Ramos (cell line): ENCODE results near the gene ADM2.
"Not testable (repeated sequence)": the region's sequence is repeated elsewhere in the genome, so short reads cannot be mapped to it uniquely, and the experiment has no call there.

Experiments
- in situ Hi-C: fragments of 300-500 bp; cut with MboI; formaldehyde crosslinking; loops from one replicate; pipeline ENCODE4 v1.14.3; 2022; ENCODE audit warnings: low sequenced_read_pairs; ENCODE audit not compliant: unreplicated experiment

ADM2 gene, protein sequence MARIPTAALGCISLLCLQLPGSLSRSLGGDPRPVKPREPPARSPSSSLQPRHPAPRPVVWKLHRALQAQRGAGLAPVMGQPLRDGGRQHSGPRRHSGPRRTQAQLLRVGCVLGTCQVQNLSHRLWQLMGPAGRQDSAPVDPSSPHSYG

DNA sequence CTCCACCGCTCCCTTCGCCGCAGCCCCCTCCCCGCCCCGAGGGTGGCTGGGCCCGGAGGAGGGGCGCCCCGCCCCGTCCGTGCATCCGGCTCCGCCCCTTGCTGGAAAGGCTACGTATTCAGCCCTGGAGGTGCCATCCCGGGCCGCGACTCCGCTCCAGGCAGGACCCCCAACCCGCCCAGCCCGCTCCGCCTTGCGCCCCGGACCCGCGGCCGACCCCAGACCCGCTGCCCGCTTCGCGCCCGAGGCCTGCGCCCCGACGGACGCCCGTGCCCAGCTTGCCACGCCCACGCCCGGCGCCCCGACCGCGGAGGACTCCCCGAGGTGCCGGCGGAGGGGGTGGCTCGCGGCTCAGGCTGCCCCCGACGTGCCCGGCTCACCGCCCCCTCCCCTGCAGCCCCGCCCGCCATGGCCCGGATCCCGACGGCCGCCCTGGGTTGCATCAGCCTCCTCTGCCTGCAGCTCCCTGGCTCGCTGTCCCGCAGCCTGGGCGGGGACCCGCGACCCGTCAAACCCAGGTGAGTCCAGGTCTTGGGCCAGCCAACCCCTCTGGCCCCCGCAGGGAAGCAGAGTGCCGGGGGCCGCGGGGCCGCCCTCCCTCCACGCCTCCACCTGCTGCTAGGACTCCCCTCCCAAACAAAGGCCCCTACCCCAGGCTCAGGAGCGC lies at the start of gene ADM2:
Gene ADM2 (plus strand): TSS at position 104 of the 667 bp plus-strand sequence. CDS start 305 bp downstream, at position 409.
- in situ Hi-C loops: no loop called here

DNA sequence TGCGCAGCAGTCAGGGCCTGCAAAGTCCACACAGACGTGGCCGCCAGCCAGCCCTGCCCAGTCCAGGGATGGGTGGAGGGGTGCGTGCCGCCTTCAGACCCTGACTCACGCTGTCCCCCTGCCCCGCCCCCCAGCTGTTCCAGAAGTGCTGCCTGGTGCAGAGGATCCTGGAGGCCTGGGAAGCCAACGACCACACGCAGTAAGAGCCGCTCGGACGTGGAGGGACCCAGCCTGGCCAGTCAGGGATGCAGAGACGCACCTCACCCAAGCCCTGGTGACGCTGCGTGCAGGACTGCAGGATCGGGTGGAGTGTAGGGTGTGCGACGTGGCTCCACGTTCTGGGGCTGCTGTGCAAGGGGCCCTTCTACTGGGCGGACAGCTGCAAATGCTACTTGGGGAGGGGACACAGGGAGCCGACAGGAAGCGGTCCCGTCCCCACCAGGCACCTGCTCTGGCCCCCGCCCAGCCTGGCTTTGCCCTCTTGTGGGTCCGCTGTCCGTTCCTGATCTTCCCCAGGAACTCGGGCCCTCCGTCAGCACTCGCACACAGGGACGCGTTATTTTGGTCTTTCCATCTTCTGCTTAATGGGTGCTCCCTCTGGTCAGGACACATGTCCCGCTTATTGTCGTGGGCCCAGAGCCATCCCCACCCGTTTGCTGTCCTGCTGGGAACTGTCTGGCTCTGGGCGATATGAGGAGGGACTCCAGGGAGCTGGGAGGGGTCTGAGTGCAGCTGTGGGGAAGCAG lies 49.0 kb upstream of the ADM2 start:
- in situ Hi-C loops: no loop called here

DNA sequence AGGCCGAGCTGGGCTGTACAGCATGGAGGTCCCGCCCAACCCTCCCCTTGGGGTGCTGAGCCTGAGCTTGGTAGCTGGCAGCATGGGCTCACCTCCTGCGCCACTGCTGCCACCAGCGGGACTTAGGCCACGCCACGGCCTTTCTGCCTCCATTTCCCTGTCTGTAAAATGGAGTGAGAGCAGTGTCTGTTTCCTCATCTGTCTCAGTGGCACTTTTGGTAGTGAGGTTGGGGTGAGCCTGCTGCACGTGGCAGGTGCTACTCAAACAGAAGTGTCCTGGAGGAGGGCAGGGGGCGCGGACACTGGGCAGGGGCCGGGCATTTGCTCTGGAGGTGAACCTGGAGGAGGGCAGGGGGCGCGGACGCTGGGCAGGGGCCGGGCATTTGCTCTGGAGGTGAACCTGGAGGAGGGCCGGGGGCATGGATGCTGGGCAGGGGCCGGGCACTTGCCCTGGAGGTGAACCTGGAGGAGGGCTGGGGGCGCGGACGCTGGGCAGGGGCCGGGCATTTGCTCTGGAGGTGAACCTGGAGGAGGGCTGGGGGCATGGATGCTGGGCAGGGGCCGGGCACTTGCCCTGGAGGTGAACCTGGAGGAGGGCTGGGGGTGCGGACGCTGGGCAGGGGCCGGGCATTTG lies 48.3 kb upstream of the ADM2 start:
- in situ Hi-C loops: not testable (repeated sequence)

DNA sequence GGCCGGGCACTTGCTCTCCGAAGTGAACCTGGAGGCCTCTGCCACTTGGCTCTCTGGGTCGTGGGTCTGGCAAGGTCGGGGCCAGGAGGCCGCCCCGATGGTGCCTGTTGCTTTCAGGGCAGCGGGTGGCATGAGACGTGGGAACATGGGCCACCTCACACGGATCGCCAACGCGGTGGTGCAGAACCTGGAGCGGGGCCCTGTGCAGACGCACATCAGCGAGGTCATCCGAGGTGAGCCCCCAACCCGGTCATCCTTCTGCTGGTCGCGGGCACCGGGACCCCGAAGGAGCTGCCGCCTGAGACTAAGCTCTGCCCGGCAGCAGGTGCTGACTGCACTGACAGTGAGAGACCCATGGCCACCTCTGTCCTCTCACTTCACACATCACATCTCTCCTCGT lies 46.5 kb upstream of the ADM2 start:
- in situ Hi-C loops: no loop called here

DNA sequence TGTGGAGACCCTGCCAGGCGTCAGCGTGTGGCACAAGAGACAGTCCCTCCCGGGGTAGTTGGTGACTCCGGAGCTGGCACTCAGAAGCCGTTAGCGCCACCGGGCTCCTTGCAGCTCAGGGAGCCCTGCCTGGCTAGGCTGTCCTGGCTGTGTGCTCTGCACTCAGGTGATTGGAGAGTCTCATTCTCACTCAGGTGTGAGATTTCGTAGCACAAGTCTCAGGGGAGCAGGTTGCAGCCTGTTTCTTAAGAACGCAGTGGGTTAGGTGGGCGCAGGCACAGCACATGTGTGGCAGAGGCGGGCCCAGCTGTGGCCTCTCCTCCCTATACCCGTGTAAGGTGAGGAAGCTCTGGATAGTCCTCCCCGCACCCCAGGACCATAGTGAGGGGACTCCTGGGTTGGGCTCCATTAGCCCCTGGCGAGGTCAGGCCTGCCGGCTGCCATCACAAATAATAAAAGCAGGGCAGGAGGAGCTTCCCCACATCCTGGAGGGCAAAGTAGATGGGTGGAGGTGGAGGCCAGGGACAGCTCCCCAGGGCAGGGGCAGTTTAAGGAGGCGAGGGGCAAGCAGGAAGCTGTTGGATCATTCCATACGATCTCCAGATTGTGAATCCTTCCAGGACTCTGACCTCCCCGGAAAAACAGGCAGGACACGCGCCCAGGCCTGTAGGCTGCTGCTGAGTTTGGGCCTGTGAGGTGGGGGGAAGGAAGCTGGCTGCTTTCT lies 45.9 kb upstream of the ADM2 start:
- in situ Hi-C loops: no loop called here

DNA sequence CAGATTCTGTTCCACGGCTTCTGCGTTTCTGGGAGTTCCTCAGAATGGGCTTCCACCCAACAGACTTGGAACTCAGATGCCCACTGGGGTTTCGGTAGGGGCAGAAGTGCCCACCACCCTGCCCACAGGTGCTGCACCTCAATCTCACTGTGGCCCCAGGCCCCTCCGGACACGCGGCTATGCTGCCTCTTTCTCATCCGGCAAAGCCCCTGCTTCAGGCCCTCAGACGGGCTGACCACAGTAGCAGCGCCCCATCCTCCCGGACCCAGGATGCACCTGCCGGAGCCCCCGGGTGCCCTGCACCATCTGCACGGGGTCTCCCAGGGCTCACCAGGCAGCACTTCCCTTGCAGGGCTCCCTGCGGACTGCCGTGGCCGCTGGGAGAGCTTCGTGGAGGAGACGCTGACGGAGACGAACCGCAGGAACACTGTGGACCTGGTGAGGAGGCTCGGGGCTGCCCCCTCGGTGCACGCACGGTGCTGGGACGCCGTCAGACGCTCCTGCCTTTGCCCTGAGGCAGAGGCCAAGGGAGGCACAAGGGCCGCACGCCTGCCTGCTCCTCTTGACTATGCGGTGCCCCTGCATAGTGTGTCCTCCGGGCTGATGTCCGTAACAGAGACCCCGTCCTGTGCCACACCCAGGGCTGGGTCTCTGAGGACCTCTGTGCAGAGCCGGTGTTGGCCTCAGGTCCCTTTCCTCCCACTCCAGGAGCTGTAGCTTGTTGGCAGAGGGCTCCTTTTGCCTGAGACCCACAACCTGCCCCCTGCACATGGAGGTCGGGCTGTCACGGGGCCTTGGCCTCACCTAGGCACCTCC lies 45.1 kb upstream of the ADM2 start:
- in situ Hi-C loops: no loop called here

DNA sequence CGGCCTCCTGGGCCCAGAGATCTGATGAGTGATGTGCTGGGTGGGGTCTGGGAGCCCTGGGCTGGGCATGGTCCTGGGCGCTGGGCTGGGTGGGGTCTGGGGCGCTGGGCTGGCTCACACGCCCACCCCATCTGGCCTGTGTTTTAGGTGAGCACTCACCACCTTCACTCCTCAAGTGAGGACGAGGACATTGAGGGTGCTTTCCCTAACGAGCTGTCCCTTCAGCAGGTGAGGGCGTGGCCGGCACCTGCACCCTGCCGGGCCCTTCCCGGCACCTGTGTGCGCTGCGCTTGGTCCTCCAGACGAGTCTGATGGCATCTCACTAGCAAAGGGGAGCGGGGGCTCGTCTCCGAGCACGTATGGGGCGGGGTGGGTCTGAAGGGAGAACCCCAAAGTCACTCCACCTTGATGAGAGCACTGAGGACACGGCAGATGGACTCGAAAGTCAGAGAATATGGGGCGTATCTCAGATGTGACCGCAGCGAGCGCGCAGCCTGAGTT lies 44.5 kb upstream of the ADM2 start:
- in situ Hi-C loops: no loop called here

DNA sequence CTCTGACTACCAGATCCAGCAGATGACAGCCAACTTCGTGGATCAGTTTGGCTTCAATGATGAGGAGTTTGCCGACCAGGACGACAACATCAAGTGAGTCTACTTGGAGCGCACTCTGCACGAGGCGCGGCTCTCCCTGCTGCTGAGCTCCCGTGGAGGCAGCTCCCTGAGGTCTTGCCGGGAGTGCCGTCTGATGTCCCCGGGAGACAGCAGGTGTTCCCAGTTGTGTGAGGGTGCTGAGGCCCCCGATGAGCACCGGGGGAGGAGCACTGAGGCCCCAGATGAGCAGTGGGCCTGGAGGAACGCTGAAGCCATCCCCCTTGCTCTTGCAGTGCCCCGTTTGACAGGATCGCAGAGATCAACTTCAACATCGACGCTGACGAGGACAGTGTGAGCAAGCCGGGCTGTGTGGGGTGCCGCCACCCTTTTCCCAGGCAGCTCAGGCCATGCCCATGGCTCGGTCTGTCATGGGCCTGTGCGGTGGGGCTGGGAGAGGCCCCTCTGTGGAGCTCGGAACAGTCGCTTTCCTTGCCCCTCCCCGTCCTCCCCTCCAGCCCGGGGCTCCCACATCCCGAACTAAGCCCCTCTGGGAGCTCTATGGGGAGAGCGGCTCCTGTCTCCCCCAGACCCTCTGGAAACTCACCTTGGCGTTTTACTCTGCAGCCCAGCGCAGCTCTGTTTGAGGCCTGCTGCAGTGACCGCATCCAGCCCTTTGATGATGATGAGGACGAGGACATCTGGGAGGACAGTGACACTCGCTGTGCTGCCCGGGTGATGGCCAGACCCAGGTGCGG lies 43.6 kb upstream of the ADM2 start:
- in situ Hi-C loops: no loop called here

DNA sequence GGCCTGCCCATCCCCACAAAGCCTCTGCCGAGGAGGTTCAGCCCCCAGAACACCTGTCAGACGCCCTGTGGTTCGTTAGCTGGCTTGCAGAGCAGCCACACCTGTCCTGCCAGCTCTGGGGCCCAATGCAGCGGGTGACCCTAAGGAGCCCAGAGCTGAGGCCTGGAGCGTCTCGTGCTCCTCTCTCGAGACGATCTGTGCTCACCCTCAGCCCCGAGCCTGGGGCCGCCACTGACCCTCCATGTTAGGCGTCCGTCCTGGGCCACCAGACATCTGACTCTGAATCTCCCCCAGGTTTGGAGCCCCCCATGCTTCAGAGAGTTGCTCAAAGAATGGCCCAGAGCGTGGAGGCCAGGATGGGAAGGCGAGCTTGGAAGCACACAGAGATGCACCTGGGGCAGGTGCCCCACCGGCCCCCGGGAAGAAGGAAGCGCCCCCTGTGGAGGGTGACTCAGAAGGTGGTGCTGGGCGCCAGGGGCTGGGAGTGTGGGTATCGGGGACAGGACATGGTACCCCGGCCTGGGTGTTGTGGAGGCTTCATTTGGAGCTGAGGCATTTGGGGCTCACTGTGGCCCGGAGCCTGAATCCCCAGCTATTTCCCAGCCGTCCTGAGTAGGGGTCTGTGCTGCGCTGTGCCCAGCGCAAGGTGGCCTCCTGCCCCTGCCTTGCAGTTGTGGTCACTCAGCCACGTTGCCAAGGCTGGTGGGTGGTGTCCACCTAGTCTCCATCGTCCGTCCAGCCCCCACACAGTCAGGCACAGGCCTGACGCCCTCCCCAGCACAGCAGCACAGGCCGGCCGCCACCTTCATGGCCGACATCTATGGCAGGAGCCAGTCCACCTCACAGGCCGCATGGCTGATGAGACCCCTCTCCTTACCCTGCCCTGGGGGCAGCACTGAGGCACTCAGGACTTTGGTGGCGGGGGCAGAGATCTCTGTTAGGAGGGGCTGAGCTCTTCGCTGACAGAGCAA lies 42.8 kb upstream of the ADM2 start:
- in situ Hi-C loops: no loop called here

DNA sequence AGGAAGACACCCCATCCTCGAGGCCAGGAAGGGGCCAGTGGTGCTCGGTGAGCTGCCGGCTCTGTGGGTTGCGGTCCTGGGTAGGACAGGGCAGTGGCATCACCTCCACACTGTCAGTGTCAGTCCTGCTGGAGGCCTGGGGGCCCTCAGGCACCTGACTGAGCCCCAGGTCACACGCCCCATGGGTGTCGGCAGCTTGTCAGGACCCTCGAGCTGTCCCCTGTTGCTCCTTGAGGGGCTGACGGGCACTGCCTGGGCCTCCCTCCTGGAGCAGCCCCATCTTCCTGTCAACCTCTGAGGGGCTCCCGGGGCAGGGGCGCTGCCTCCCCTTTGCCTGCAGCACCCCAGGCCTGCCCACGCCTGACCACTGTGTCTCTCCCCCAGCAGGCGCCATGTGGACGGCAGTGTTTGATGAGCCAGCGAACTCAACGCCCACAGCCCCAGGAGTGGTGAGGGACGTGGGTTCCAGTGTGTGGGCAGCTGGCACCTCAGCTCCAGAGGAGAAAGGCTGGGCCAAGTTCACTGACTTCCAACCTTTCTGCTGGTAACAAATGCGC lies 42.0 kb upstream of the ADM2 start:
- in situ Hi-C loops: no loop called here

DNA sequence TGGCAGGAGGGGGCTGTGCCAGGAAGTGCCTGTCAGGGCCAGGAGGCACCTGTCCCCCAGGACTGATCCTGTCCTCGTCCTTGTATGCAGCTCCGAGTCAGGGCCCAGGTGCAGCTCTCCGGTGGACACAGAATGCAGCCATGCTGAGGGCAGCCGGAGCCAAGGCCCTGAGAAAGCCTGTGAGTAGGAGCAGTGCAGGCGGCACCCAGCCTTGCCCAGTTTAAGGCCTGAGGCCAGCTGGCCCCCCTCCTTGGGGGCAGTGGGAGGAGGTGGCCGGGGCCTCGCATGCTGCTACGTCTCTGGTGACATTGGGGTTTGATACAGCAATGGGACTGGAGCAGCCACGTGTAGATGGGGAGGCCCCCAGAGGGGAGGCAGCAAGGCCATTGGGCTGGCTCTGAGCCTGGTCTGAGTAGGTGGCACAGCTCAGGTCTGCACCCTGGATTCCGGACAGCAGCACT lies 41.4 kb upstream of the ADM2 start:
- in situ Hi-C loops: no loop called here

DNA sequence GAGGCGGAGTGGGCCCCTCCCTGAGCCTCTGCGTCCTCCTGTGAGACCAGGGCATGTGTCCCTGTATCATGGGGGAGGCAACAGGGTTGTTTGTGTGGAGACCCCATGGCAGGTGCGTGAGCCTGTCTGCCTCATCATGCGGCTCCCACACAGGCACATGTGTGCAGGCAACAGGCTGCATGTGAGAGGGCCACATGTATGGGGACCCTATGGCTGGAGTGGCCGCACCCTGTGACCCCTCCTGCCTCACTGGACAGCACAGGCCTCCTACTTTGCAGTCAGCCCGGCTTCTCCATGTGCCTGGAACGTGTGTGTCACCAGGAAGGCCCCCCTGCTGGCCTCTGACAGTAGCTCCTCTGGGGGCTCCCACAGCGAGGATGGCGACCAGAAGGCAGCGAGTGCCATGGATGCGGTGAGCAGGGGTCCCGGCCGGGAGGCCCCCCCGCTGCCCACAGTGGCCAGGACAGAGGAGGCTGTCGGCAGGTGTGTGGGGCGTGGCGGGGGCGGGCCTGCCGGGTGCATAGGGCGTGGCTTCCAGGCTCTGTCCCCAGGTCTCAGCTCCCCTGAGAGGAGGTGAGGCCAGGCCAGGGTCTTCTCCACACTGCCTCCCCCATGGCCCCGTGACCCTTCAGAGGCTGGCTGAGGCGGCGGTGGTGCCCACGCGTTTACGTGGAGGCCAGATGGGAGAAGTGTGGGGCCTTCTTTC lies 40.6 kb upstream of the ADM2 start:
- in situ Hi-C loops: no loop called here

DNA sequence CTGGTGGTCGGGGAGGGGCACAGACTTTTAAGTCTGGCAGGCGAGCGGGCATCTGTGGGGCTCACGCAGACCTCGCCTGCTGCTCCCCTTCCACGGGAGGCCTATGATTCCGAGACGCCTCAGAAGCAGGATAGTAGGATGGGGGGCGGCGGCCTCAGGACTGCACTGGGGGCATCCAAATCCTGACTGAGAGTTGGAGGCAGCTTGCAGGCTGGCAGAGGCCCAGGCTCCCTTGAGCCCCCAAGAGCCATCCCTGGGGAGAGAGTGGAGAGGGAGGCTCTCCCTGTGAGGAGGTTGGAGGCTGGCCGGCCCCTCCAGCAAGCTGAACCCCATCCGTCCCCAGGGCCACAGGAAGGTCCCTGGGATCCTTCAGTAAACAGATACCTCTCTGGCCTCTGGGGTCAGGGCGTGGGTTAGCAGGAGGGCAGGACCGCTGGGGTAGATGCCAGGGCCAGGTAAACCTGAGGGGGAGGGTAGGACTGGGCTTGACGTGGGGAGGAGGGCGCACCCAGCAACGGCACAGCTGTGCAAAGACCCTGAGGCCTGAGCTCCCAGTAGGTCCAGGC lies 39.8 kb upstream of the ADM2 start:
- in situ Hi-C loops: no loop called here

DNA sequence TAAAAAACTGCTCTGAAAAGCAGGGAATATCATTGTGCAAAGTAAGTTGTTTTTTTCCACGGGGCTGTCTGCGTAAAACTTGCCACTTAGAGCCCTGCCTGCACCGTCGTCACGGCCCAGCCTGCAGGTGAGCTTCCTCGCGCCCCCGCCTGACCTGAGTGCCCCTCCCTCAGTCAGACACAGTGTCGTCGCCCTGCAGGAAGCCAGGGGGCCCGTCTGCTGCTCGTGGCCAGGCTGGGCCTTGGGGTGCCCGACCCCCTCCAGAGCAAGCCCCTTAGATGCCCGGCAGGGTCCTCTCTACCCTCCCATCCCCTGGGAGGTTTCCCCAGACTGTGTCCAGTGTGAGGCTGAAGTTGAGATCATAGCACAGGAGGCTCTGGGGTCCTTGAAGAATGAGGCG lies 38.1 kb upstream of the ADM2 start:
- in situ Hi-C loops: no loop called here

DNA sequence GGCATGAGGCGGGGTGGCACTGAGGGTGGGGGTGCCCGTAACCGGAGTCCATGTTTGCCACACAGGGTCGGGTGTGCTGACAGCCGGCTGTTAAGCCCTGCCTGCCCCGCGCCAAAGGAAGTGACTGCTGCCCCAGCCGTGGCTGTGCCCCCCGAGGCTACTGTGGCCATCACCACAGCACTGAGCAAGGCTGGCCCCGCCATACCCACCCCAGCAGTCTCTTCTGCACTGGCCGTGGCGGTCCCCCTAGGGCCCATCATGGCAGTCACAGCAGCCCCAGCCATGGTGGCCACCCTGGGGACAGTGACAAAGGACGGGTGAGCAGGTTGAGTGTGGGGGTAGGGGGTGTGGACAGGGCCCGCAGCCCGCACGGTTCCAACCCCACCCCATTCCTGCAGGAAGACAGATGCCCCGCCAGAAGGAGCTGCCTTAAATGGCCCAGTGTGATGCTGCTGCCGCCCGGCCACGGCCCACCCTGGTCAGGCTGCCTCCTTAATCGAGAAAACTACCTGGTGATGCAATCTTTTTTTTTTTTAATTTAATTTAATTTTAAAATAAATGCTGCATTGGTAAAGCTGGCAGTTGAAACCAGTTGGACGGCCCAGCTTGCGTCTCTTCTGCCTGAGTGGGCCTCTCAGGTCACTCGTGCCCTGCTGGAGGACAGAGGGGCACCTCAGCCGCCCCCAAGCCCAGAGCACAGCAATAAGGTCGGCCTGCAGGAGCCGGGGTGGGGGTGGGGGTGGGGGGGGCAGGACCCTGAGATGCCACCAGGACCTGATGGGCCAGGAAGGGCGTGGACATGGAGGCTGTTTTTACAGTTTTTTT lies 37.3 kb upstream of the ADM2 start:
- in situ Hi-C loops: no loop called here
